ENCODE measurements around the gene DENND1A.

DENND1A gene

DNA sequence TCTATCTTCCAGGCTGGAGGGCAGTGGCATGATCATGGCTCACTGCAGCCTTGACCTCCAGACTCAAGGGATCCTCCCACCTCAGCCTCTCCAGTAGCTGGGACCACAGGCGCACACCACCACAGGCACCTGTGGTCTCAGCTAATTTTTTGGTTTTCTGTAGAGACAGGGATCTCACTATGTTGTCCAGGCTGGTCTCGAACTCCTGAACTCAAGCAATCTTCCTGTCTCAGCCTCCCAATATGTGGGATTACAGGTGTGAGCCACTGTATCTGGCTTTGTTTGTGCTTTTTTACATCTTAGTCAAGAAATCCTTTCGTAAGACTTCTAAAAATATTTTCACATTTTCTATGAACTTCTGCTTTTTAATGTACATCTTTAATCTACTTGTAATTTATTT lies 116.9 kb downstream of the DENND1A start:
- no peak for DNase-seq

- no peak for DNase-seq
These were observed 122.7 kb downstream of the DENND1A start for GRCh38 chr9:123807251-123807650.

DNA sequence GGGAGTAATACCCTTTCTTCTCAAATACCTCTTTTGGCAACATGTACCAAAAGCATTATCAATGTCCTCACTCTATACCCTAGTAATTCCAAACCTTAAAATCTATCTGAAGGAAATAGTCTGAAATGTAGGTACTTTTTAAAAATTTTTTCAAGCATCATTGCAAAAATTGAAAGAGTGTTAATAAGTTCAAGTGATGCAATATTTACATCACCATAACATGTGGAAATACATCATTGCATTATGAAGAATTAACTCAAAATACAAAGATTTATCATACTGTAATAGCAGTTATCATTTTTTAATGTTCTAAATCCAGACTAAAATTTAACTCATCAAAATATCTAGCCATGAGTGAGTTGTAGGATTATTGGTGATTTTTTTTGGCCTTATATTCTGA lies 123.1 kb downstream of the DENND1A start:
- DNase-seq = no peak

- no peak for DNase-seq
These were observed 131.7 kb downstream of the DENND1A start for GRCh38 chr9:123798195-123798594.

- DNase-seq = no peak
These were observed 133.1 kb downstream of the DENND1A start for GRCh38 chr9:123796618-123797484.

DNA sequence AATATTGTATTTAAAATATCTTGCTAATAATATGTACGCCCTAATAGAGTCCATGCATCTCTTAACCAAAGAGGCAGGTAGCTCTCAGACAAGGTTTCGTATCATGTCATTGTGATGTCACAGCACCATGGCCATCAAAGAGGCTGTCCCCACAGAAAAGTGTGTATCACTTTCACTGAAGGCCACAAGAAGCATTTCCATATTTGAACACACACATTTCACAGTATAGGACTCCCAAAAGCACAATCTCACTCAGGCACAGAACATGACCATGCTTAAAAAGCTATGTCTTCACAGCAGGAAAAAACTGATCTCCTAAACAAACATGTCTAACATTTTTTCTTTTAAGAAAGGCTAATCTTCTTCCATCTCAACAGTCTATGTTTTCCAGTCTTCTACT lies 133.8 kb downstream of the DENND1A start:
- no peak for DNase-seq

DNA sequence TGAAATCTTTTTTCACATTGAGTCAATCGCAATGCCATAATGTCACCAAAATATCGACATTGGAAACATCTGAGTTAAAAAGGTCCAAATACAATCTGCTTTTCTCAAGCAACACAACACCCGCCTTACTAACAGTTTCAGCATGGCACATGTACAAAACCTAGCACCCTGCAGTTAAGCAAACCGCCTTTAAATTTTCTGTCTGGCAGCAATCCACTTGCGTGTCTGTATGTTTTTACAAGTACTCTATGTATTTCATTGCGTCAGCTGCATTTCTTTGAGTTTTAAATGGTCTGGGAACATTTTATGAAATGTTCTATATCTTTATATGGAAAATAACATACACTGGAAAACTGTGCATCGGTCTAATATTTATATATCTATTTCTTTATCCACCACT lies 134.6 kb downstream of the DENND1A start:
- DNase-seq = no peak

DNA sequence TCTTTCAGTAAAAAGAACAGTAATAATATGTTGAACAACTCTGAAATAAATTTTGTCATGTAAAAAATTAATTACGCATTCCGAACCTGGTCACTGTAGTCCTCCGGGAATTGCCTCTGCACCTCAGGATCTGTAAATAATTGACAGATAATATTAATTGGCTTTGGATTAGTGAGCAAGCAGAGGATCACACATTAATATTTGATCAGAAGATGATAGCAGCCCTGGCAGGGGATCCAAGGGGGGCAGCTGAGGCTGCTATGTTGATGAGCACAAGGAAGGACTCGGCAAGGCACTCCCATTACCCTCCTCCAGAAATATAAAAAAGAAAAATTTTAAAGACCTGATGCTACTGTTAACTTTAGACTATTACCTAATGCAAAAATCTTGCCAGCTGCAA lies 137.4 kb downstream of the DENND1A start:
- no peak for DNase-seq

DNA sequence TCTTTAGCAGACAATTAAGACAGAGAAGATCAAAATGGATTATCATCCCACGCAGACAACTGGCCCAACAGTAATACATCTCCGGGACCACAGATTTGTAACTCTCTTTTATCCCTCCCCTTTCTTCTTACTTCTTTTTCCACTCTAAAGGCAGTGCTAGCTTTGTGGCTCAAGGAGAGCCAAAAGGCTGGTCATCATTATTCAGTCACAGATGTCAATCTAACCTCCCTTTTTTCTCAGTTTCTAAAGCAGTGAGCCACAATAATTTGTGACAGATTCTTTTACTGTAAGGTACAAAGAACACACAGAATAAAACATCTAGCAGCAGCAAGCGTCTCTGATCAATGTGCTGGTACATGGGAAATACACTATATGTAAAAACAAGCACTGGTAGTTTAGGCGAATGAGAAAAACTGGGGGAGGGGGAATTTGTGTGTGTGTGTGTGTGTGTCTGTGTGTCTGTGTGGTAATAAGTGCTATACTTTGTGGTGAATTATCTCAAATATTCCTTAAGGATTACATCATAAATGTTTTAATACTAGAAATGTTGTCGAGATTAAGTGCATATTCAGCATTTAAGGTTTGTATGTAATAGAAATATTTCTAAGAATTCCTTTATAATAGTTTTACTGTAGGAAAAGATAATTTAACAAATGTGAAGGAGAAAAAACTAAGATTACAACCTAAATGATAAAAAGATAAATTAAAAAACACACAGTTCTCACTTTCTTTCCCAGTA lies 140.2 kb downstream of the DENND1A start:
- no peak for DNase-seq

DNA sequence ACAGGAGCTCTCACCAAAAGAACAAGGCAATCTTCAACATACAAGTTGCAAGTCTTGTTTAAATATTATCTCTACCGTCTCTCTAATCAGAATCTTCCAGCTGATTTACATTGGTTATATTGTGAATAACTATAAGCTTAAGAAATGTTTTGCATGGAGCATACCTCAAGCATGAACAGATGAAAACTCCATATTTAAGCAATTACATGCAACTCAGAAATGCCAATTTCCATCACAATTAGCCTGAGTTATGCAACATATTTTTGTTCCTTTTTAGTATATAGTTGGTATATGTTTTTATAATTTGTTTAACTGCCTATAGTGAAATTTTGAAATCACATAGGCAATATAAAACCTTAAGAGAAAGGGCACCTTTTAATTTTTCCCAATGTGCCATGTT lies 142.5 kb downstream of the DENND1A start:
- DNase-seq = no peak

DNA sequence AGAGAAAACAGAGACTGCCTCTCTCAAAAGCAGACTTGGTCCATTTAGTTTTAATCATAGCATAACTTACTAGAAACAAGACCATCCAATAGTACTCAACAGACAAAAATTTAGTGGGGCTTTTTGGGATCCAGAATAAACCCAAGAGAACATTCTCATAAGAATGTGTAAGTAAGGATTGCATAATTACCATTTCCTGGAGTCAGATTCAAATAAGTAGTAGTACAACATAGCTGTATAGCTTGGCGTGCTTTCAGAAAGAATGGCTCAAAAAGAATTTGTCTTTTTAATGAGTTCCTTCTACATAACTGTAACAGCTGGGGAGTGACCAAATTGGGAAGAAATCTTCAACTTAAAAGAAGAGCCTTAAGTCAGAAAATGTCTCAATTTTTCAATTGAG lies 145.4 kb downstream of the DENND1A start:
- no peak for DNase-seq

GRCh38 chr9:123778232-123778902 lies 151.6 kb downstream of the DENND1A start:
- DNase-seq = no peak

- DNase-seq = peak; percentile 39
These were observed 153.0 kb downstream of the DENND1A start for GRCh38 chr9:123776708-123777537.

DNA sequence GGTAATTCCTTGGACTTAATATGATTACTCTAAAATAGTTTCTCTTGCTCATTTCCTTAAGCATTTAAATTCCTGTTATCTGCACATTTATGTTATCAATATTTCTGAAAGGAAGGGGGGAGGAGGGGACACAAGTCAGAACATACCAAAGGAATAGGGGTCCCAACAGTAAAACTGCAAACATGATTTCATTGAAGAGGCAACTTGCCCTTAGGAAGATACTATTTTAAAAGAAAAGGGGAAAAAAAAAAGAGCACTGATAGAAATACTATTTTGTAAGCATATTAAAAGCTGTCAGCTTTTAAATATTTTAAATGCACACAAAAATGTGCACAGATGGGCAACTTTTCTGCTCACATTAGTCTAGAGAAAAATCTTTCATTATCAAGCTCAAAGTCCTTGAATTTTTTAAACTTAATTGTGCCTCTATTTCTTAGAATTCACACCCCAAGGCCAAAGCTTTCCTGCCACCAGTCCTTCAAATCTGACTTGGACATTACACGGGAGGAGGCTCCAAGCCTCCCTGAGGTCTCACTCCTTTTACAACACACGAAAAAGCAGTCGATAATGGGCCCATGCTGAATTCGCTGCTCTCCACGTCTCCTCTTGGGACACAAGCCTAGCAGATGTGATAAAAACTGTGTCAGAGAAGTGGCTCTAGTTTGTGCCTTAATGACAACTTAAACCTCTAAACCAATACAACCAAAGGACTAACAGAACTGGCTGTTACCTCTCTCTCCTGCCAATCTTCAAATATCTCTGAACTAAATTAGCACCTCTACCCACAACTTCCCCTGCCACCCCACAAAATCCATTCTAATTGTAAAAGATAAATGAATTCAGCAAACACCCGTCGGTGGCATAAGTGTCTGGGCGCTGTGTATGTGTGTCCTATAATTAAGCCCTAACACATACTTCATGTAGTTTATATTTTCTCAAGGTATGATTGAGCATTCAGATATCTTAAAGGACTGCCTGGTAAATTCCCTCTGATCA lies 154.3 kb downstream of the DENND1A start:
- no peak for DNase-seq

GRCh38 chr9:123773783-123774182 lies 156.1 kb downstream of the DENND1A start:
- DNase-seq = no peak

GRCh38 chr9:123772967-123773366 lies 157.0 kb downstream of the DENND1A start:
- DNase-seq = no peak

DNA sequence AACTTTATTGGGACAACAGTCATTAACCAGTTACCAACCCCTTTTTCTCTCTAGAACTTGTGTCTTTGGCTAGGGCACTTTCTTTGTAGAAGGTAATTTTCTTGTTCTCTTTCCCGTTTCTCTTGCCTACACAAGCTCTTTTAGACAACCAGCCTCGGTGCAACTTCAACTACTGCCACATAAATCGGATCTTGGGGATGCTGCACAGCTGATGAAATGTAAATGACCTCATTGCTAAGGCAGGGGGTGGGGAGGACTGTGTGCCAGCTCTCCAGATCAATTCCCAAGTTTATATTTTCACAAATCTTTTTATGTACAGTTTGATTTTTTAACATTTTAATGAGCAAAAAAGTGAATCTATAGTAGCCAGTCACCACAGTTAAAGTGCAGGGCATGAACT lies 157.6 kb downstream of the DENND1A start:
- DNase-seq = no peak

GRCh38 chr9:123771690-123772089 lies 158.2 kb downstream of the DENND1A start:
- DNase-seq = no peak

GRCh38 chr9:123769719-123770118 lies 160.2 kb downstream of the DENND1A start:
- DNase-seq = no peak

- no peak for DNase-seq
These were observed 165.9 kb downstream of the DENND1A start for GRCh38 chr9:123763910-123764588.

Measured in NCI-H1048 (cell line).